ENCODE results near the gene GNG7. TPM values are rescaled to one million over a fixed set of nuclear protein-coding genes. Genes with fewer than 3 reads are reported as not detected.
"Not testable (repeated sequence)": the region's sequence is repeated elsewhere in the genome, so short reads cannot be mapped to it uniquely, and the experiment has no call there.

Gene GNG7
- total RNA-seq, 2 experiments from 2014 or later: not detected

- Mint-ChIP-seq H3K4me1 (peaks cover 45% of the 10 kb centered on the region), H3K27ac (no peak overlapping the region), H3K4me3 (no peak overlapping the region), H3K36me3 (no peaks in the 10 kb centered on the region), H3K9me3 (ENCODE audit: low read depth) (no peaks in the 10 kb centered on the region), H3K27me3 (peaks cover 36% of the 10 kb centered on the region)
- no peak for ATAC-seq
- DNase-seq: no peak
- CTCF ChIA-PET: interaction anchor here (0.6 to 16.9 kb wide), 12 partner anchors 11 to 206 kb away, joined by 3 to 434 read pairs (median 10); partner anchors contain the start of genes GADD45B and TIMM13
Measured at GRCh38 chr19:2609389-2610116, 92.9 kb downstream of the GNG7 start.

DNA sequence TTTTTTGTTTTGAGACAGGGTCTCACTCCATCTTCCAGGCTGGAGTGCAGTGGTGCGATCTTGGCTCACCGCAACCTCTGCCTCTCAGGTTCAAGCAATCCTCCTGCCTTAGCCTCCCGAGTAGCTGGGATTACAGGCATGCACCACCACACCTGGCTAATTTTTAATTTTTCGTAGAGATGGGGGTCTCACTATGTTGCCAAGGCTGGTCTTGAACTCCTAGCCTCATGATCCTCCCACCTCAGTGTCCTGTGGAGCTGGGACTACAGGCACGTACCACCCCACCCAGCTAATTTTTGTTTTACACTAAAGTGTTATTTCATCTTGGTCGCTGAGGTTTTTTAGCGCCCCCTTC lies 93.5 kb downstream of the GNG7 start:
- CTCF ChIA-PET: interaction anchor here (0.6 to 16.9 kb wide), 9 partner anchors 10 to 205 kb away, joined by 3 to 434 read pairs (median 28); partner anchors contain the start of genes GADD45B and TIMM13

DNA sequence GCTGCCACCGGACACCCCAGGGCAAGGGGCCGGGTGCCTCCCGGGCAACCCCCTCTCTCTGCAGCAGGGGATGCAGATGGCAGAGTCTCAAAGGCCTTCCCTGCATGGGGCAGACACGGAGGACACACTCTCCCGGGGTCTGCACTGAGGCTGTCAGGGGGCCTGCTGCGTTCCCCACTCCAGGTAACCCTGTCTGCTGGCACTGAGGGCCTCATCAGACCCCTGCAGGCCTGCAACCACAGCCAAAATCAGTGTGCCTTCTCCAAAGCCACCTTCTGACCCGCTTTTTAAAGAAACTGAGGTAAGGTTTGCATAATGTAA lies 93.9 kb downstream of the GNG7 start:
- H3K27me3 Mint-ChIP-seq: peaks cover 36% of the 10 kb centered on the region
- CTCF ChIA-PET: interaction anchor here (0.6 to 16.9 kb wide), 10 partner anchors 10 to 205 kb away, joined by 3 to 434 read pairs (median 6); partner anchors contain the start of genes GADD45B, LMNB2 and TIMM13
- peaks cover 35% of the 10 kb centered on the region for H3K4me1 Mint-ChIP-seq
- no peak for DNase-seq
- no peak overlapping the region for H3K27ac Mint-ChIP-seq
- no peaks in the 10 kb centered on the region for H3K9me3 Mint-ChIP-seq (ENCODE audit: low read depth)
- no peaks in the 10 kb centered on the region for H3K36me3 Mint-ChIP-seq
- ATAC-seq: no peak
- H3K4me3 Mint-ChIP-seq: no peak overlapping the region

More for the DNA sequence above, 93.5 kb downstream of the GNG7 start:
- not testable (repeated sequence) for H3K9me3 Mint-ChIP-seq (ENCODE audit: low read depth); H3K36me3 Mint-ChIP-seq; H3K27ac Mint-ChIP-seq; ATAC-seq; DNase-seq; H3K4me3 Mint-ChIP-seq
- Mint-ChIP-seq H3K27me3 (peaks cover 36% of the 10 kb centered on the region), H3K4me1 (peaks cover 40% of the 10 kb centered on the region)

GRCh38 chr19:2607712-2608601 lies 94.5 kb downstream of the GNG7 start:
- peak; percentile 78 for DNase-seq

GRCh38 chr19:2606774-2607173 lies 95.7 kb downstream of the GNG7 start:
- not testable (repeated sequence) for DNase-seq, H3K27ac Mint-ChIP-seq

More at GRCh38 chr19:2607712-2608601, 94.5 kb downstream of the GNG7 start:
- H3K27me3 Mint-ChIP-seq: peaks cover 36% of the 10 kb centered on the region
- CTCF ChIA-PET: interaction anchor here (0.8 to 16.9 kb wide), 10 partner anchors 8 to 180 kb away, joined by 3 to 434 read pairs (median 6); partner anchors contain the start of genes GADD45B, LMNB2 and TIMM13
- H3K36me3 Mint-ChIP-seq: no peaks in the 10 kb centered on the region
- peak overlapping the region; percentile 65 for H3K4me3 Mint-ChIP-seq
- H3K4me1 Mint-ChIP-seq: peaks cover 33% of the 10 kb centered on the region
- peak overlapping the region; percentile 41 for H3K27ac Mint-ChIP-seq
- H3K9me3 Mint-ChIP-seq (ENCODE audit: low read depth): no peaks in the 10 kb centered on the region
- ATAC-seq: peak; percentile 42

DNA sequence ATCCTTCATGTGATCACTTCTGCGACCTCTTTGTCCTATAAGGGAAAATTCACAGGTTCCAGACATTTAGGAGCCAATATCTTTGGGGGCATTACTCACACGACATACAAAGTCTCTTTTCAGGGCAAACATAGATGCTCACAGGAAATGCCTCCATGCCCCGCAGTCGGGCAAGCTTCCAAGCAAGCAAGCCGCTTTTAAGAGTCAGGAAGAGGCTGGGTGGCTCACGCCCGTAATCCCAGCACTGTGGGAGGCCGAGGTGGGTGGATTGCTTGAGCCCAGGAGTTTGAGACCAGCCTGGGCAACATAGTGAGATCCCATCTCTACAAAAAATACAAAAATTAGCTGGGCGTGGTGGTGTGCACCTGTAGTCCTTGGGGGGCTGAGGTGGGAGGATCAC lies 96.6 kb downstream of the GNG7 start:
- H3K9me3 Mint-ChIP-seq (ENCODE audit: low read depth); ATAC-seq; H3K36me3 Mint-ChIP-seq; H3K4me3 Mint-ChIP-seq; DNase-seq; H3K27ac Mint-ChIP-seq: not testable (repeated sequence)
- CTCF ChIA-PET: interaction anchor here (0.8 kb wide), 1 partner anchor 26 kb away, joined by 3 read pairs; no protein-coding TSS in a partner anchor
- H3K4me1 Mint-ChIP-seq: peaks cover 29% of the 10 kb centered on the region
- H3K27me3 Mint-ChIP-seq: peaks cover 35% of the 10 kb centered on the region

More at GRCh38 chr19:2606774-2607173, 95.7 kb downstream of the GNG7 start:
- not testable (repeated sequence) for H3K36me3 Mint-ChIP-seq; ATAC-seq; H3K9me3 Mint-ChIP-seq (ENCODE audit: low read depth); H3K4me3 Mint-ChIP-seq
- CTCF ChIA-PET: interaction anchor here (1.2 to 16.9 kb wide), 4 partner anchors 9 to 135 kb away, joined by 3 to 434 read pairs (median 172); partner anchors contain the start of gene GADD45B
- Mint-ChIP-seq H3K27me3 (peaks cover 35% of the 10 kb centered on the region), H3K4me1 (peaks cover 33% of the 10 kb centered on the region)

DNA sequence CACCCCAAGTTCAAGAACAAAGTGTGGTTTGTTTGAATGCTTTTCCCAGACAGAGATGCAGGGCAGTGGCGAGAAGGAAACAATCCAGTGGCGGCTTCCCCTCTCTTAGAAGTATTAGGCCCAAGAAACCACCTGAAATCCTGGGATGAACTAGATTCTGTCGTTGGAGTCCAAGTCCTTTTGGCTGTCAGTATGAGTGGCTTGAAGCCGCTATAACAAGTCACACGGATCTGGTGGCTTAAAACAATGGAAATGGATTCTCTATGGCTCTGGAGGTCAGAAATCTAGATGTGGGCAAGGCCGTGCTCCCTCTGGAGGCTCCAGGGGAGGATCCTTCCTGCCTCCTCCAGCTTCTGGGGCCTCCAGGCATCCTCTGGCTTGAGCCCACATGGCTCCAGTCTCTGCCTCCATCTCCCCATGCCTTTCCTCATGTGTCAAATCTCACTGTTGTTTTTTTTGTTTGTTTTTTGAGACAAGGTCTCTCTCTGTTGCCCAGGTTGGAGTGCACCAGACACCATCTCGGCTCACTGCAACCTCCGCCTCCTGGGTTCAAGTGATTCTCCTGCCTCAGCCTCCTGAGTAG lies 97.7 kb downstream of the GNG7 start:
- CTCF ChIA-PET: no interaction called here
- Mint-ChIP-seq H3K4me1 (peaks cover 27% of the 10 kb centered on the region), H3K36me3 (no peaks in the 10 kb centered on the region), H3K27me3 (peaks cover 35% of the 10 kb centered on the region), H3K4me3 (no peak overlapping the region), H3K27ac (no peak overlapping the region), H3K9me3 (ENCODE audit: low read depth) (no peaks in the 10 kb centered on the region)
- ATAC-seq (no peak), DNase-seq (no peak)

GRCh38 chr19:2603334-2603733 lies 99.2 kb downstream of the GNG7 start:
- Mint-ChIP-seq H3K36me3 (no peaks in the 10 kb centered on the region), H3K4me1 (peaks cover 26% of the 10 kb centered on the region), H3K27ac (peak overlapping the region; percentile 7), H3K9me3 (ENCODE audit: low read depth) (no peaks in the 10 kb centered on the region), H3K27me3 (peaks cover 20% of the 10 kb centered on the region), H3K4me3 (no peak overlapping the region)
- DNase-seq (no peak), ATAC-seq (no peak)
- CTCF ChIA-PET: interaction anchor here (0.6 to 11.4 kb wide), 3 partner anchors 8 to 433 kb away, joined by 3 to 118 read pairs (median 3); no protein-coding TSS in a partner anchor

DNA sequence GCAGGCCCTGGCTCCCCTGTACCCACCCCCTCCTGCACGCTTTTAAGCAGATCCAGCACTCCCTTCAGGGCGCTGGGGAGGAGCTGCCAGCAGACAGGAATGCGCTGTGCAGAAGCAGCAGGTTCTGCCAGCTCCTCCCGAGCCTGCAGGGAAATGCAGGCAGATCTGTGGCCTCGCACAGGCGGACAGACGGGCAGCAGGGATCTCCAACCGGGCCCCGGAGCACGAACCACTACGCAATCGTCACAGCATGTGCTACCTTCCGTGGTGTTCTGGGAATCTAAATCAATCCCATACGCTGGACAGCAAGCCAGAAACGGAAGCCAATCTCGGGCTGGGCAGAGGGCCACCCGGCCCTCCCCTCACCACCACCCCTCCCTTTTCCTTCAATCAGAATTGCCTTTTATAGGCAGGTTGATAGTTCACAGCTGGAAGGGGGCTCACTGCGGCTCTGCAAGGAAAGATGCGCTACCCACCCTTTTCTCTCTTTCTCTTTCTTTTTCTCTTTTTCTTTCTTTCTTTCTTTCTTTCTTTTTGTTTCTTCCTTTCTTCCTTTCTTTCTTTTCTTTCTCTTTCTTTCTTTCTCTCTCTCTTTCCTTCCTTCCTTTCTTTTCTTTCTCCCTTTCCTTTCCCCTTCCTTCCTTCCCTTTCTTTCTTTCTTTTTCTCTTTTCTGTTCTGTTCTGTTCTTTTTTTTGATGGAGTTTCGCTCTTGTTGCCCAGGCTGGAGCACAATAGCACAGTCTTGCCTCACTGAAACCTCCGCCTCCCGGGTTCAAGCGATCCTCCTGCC lies 99.9 kb downstream of the GNG7 start:
- Mint-ChIP-seq H3K27me3 (peaks cover 13% of the 10 kb centered on the region), H3K36me3 (no peaks in the 10 kb centered on the region), H3K4me1 (peaks cover 19% of the 10 kb centered on the region), H3K27ac (no peak overlapping the region), H3K4me3 (no peak overlapping the region), H3K9me3 (ENCODE audit: low read depth) (no peaks in the 10 kb centered on the region)
- DNase-seq (no peak), ATAC-seq (no peak)
- CTCF ChIA-PET: interaction anchor here (0.6 to 11.4 kb wide), 3 partner anchors 9 to 434 kb away, joined by 3 to 118 read pairs (median 3); no protein-coding TSS in a partner anchor

GRCh38 chr19:2600914-2601870 lies 101.3 kb downstream of the GNG7 start:
- Mint-ChIP-seq H3K27ac (no peak overlapping the region), H3K27me3 (peaks cover 11% of the 10 kb centered on the region), H3K4me3 (no peak overlapping the region), H3K4me1 (peaks cover 13% of the 10 kb centered on the region), H3K36me3 (no peaks in the 10 kb centered on the region), H3K9me3 (ENCODE audit: low read depth) (no peaks in the 10 kb centered on the region)
- ATAC-seq (no peak), DNase-seq (no peak)
- CTCF ChIA-PET: interaction anchor here (0.6 to 11.4 kb wide), 6 partner anchors 10 to 349 kb away, joined by 3 to 118 read pairs (median 14); partner anchors contain the start of gene GADD45B

DNA sequence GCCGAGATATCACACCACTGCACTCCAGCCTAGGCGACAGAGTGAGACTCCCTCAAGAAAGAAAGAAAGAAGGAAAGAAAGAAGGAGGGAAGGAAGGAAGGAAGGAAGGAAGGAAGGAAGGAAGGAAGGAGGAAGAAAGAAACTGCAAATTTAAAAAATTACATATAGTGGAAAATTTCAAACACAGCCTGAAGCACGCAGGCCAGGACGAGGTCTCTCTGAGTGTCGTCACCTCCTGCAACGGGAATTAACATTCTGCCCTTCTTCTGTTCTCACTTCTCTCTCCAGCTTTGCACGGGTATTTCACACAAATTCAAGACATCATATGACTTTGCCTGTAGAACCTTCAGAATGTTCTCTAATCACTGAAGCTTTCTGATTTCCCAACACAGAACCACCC lies 108.2 kb downstream of the GNG7 start:
- Mint-ChIP-seq H3K27ac (no peak overlapping the region), H3K36me3 (peaks cover 2% of the 10 kb centered on the region), H3K4me1 (peaks cover 8% of the 10 kb centered on the region), H3K9me3 (ENCODE audit: low read depth) (no peaks in the 10 kb centered on the region), H3K4me3 (no peak overlapping the region), H3K27me3 (peaks cover 25% of the 10 kb centered on the region)
- ATAC-seq (no peak), DNase-seq (no peak)
- CTCF ChIA-PET: interaction anchor here (1.5 to 11.4 kb wide), 2 partner anchors 17 to 43 kb away, joined by 4 to 118 read pairs; no protein-coding TSS in a partner anchor
